GM12874 (cell line): ENCODE results near the gene CADPS.

Experiments used
- TF ChIP-seq, protein P1 (sequence below): IDR thresholded peaks from 2 replicates; pipeline ENCODE4 v1.5.1; 2011; ENCODE audit warnings: low read depth, mild to moderate bottlenecking, control low read depth, low read length, moderate library complexity; ENCODE audit not compliant: insufficient read depth

The CADPS gene

DNA sequence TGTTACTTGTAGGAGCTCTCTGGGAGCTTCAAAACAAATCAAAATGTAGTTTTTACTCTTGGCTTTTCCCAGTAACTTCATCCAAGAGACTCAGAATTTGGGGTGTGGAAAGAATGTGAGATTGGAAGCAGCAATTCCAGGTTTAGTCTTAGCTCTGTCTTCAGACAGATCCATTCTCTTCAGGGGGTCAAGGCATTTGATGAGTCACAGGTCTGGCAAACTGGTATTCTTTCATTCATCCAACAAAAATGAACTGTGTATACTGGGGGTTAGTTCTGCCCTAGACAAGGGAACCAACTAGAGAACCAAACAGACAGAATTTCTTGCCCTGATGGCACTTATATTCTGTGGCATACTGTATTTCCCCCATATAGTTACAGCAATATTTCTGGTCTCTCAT lies 36.3 kb upstream of the CADPS start:
- TF ChIP-seq, protein P1, sequence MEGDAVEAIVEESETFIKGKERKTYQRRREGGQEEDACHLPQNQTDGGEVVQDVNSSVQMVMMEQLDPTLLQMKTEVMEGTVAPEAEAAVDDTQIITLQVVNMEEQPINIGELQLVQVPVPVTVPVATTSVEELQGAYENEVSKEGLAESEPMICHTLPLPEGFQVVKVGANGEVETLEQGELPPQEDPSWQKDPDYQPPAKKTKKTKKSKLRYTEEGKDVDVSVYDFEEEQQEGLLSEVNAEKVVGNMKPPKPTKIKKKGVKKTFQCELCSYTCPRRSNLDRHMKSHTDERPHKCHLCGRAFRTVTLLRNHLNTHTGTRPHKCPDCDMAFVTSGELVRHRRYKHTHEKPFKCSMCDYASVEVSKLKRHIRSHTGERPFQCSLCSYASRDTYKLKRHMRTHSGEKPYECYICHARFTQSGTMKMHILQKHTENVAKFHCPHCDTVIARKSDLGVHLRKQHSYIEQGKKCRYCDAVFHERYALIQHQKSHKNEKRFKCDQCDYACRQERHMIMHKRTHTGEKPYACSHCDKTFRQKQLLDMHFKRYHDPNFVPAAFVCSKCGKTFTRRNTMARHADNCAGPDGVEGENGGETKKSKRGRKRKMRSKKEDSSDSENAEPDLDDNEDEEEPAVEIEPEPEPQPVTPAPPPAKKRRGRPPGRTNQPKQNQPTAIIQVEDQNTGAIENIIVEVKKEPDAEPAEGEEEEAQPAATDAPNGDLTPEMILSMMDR: no peak

- TF ChIP-seq, protein P1: no peak
Observed at GRCh38 chr3:62905331-62905730, 30.1 kb upstream of the CADPS start.

GRCh38 chr3:62898530-62899496 lies 23.6 kb upstream of the CADPS start:
- TF ChIP-seq, protein P1: no peak

GRCh38 chr3:62895901-62896300 lies 20.7 kb upstream of the CADPS start:
- TF ChIP-seq, protein P1: no peak

GRCh38 chr3:62892951-62893350 lies 17.7 kb upstream of the CADPS start:
- TF ChIP-seq, protein P1: no peak

DNA sequence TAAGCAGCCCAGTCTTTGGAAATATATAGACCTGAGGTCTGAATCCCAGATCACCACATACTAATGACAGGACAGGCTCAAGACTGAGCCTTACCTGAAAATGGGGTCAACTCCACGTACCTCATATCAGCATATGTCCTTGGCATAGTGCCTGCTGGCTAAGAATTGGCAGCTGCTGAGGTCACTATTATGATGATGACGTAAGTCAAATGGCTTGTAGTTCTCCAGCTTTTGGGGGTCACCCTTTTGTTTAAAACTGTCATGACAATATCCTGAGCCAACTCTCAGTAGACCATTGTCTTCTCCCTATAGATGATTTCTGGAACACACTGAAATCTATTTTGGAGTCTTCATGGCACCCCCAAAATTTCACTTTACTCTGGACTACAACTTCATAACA lies 16.8 kb upstream of the CADPS start:
- TF ChIP-seq, protein P1: no peak

DNA sequence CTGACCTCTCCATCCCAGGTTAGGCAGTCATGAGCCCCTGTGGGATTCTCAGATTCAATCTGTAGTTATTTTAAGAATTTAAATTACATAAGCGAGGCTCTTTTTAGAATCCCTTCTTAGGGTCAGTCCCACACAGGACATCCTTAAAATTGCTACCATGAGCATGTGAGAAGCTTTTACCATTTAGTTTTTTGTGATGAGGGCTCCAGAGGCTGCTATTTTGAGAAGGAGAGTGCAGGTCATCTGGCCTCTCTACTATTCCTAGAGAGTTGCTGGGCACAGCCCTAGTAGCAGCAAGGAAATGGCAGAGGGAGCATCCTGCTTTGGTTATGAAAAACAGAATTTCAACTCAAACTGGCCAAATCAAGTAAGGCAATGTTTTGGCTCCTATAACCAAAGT lies 13.6 kb upstream of the CADPS start:
- TF ChIP-seq, protein P1: no peak
